ENCODE measurements around the gene OR2B2.

OR2B2 gene

GRCh38 chr6:27870291-27870870 is 41.8 kb downstream of the OR2B2 start:
- H3K9me3 ChIP-seq (ENCODE audit: insufficient read depth, low read length), result no peaks in the 10 kb centered on the region
- peak overlapping the region; percentile 96 for H3K27ac ChIP-seq (ENCODE audit: low read depth, low read length)
- TF ChIP-seq EZH2phosphoT487 (conservative IDR thresholded peaks at IDR 0.05; ENCODE audit: low read length), result no peak
- no peak for TF ChIP-seq CTCF (IDR thresholded peaks at IDR 0.05; ENCODE audit: insufficient read depth, low read length, poor library complexity, severe bottlenecking)
- H3F3A ChIP-seq (ENCODE audit: insufficient read depth), result peaks cover 82% of the 10 kb centered on the region
- peak overlapping the region; percentile 76 for H3K4me2 ChIP-seq (ENCODE audit: low read depth, low read length, poor library complexity, severe bottlenecking)
- H3K79me2 ChIP-seq (ENCODE audit: insufficient read depth, low read length), result no peaks in the 10 kb centered on the region
- peak overlapping the region; percentile 71 for H3K9ac ChIP-seq (ENCODE audit: low read length)
- no peaks in the 10 kb centered on the region for H4K20me1 ChIP-seq (ENCODE audit: low read depth, low read length)
- no peaks in the 10 kb centered on the region for H3K27me3 ChIP-seq (ENCODE audit: low read length)
- no peak overlapping the region for H3K4me3 ChIP-seq (ENCODE audit: insufficient read depth, low read length, poor library complexity, severe bottlenecking)
- H3K36me3 ChIP-seq (ENCODE audit: low read length), result no peaks in the 10 kb centered on the region
- H3K9me2 ChIP-seq (replicated peaks; ENCODE audit: insufficient read depth, low read length), result no peaks in the 10 kb centered on the region
- H2AFZ ChIP-seq (ENCODE audit: low read depth, low read length, severe bottlenecking), result peak overlapping the region; percentile 11

DNA sequence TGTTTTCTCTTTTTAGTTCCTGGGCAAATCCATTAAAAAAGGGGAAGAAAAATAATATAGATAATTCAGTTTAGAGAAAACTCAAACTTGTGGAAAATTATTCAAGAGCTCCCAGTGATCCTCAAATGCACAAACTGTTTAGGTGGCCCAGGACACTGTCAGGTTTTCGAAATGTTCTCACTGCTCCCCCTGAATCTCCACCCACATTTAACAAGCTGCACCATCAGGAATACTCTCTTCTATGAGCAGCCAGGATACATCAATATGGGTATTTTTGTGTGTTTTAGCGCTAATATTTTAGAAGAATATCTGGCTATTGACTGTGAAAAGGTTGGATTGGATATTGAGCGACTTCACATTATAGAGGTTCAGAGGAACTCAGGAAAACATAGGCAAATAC is 43.9 kb downstream of the OR2B2 start:
- H3F3A ChIP-seq (ENCODE audit: insufficient read depth), result peaks cover 88% of the 10 kb centered on the region
- peak overlapping the region; percentile 96 for H3K27ac ChIP-seq (ENCODE audit: low read depth, low read length)
- no peaks in the 10 kb centered on the region for H3K36me3 ChIP-seq (ENCODE audit: low read length)
- peak overlapping the region; percentile 80 for H3K4me2 ChIP-seq (ENCODE audit: low read depth, low read length, poor library complexity, severe bottlenecking)
- no peaks in the 10 kb centered on the region for H3K27me3 ChIP-seq (ENCODE audit: low read length)
- no peak for TF ChIP-seq CTCF (IDR thresholded peaks at IDR 0.05; ENCODE audit: insufficient read depth, low read length, poor library complexity, severe bottlenecking)
- TF ChIP-seq EZH2phosphoT487 (conservative IDR thresholded peaks at IDR 0.05; ENCODE audit: low read length), result no peak
- H3K79me2 ChIP-seq (ENCODE audit: insufficient read depth, low read length), result no peaks in the 10 kb centered on the region
- peak overlapping the region; percentile 71 for H3K9ac ChIP-seq (ENCODE audit: low read length)
- H3K9me2 ChIP-seq (replicated peaks; ENCODE audit: insufficient read depth, low read length), result no peaks in the 10 kb centered on the region
- no peak overlapping the region for H3K4me3 ChIP-seq (ENCODE audit: insufficient read depth, low read length, poor library complexity, severe bottlenecking)
- no peaks in the 10 kb centered on the region; the same call in 1 of the 2 replicates for H3K9me3 ChIP-seq (ENCODE audit: insufficient read depth, low read length)
- no peaks in the 10 kb centered on the region for H4K20me1 ChIP-seq (ENCODE audit: low read depth, low read length)
- H2AFZ ChIP-seq (ENCODE audit: low read depth, low read length, severe bottlenecking), result peak overlapping the region; percentile 4

DNA sequence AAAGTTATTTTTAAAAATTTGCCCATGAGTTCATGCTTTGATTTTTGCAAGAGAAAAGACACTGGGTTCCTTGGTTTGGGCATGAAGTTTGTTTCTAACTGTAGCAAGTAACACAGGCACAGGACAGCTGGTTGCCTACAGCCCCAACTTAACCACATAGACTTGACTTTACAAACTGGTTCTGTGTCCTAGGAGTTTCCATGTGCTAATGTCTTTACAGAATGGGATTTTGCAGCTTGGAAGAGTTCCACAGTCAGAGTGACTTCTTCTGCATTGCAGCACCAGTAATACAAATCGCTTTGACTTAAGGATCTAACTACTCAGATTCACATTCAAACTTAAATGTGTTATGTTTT is 44.3 kb downstream of the OR2B2 start:
- H3K4me2 ChIP-seq (ENCODE audit: low read depth, low read length, poor library complexity, severe bottlenecking), result peak overlapping the region; percentile 80
- no peaks in the 10 kb centered on the region for H3K27me3 ChIP-seq (ENCODE audit: low read length)
- no peak for TF ChIP-seq CTCF (IDR thresholded peaks at IDR 0.05; ENCODE audit: insufficient read depth, low read length, poor library complexity, severe bottlenecking)
- TF ChIP-seq EZH2phosphoT487 (conservative IDR thresholded peaks at IDR 0.05; ENCODE audit: low read length), result no peak
- H3K79me2 ChIP-seq (ENCODE audit: insufficient read depth, low read length), result no peaks in the 10 kb centered on the region
- no peaks in the 10 kb centered on the region; the same call in 1 of the 2 replicates for H3K9me3 ChIP-seq (ENCODE audit: insufficient read depth, low read length)
- no peak overlapping the region for H3K4me3 ChIP-seq (ENCODE audit: insufficient read depth, low read length, poor library complexity, severe bottlenecking)
- no peaks in the 10 kb centered on the region for H3K36me3 ChIP-seq (ENCODE audit: low read length)
- peak overlapping the region; percentile 96 for H3K27ac ChIP-seq (ENCODE audit: low read depth, low read length)
- no peaks in the 10 kb centered on the region for H4K20me1 ChIP-seq (ENCODE audit: low read depth, low read length)
- H2AFZ ChIP-seq (ENCODE audit: low read depth, low read length, severe bottlenecking), result peak overlapping the region; percentile 25
- H3K9me2 ChIP-seq (replicated peaks; ENCODE audit: insufficient read depth, low read length), result no peaks in the 10 kb centered on the region
- H3F3A ChIP-seq (ENCODE audit: insufficient read depth), result peaks cover 89% of the 10 kb centered on the region
- peak overlapping the region; percentile 71 for H3K9ac ChIP-seq (ENCODE audit: low read length)
